Measurements from ENCODE around the gene UBAC2. TPM values are rescaled to one million over a fixed set of nuclear protein-coding genes. Genes with fewer than 3 reads are reported as not detected.

UBAC2 gene
- total RNA-seq, 1 experiment from 2014 or later, result 80.3 TPM

GRCh38 chr13:99379856-99380801, 179.5 kb downstream of the UBAC2 start:
- no TSS peak for BruUV-seq (replicated peaks)
- intact Hi-C loops (cut with micrococcal nuclease; ENCODE audit: unreplicated experiment), result no loop called here

GRCh38 chr13:99380921-99381645, 180.4 kb downstream of the UBAC2 start:
- ChIA-PET CTCF (interaction anchor here (0.5 kb wide), 2 partner anchors 42 to 499 kb away, joined by 3 to 7 read pairs; no protein-coding TSS in a partner anchor), POLR2A (ENCODE audit: unreplicated experiment) (no interaction called here)
- DNase-seq, result no peak
- Histone ChIP-seq H3K9me3 (ENCODE audit: insufficient read depth, low read depth) (no peaks in the 10 kb centered on the region), H3K4me3 (no peak overlapping the region), H4K20me1 (ENCODE audit: insufficient read depth) (peaks cover 8% of the 10 kb centered on the region; the same call in 1 of the 2 replicates), H3K4me1 (replicated peaks; ENCODE audit: insufficient read depth) (no peaks in the 10 kb centered on the region), H3K27ac (no peak overlapping the region), H3K79me2 (ENCODE audit: low read depth) (no peaks in the 10 kb centered on the region), H2AFZ (no peak overlapping the region), H3K9me2 (ENCODE audit: insufficient read depth) (no peaks in the 10 kb centered on the region), H3F3A (ENCODE audit: insufficient read depth, low read depth) (no peaks in the 10 kb centered on the region), H3K4me2 (no peak overlapping the region), H3K36me3 (ENCODE audit: low read depth) (peaks cover 6% of the 10 kb centered on the region), H3K27me3 (ENCODE audit: insufficient read depth, low read depth) (no peaks in the 10 kb centered on the region)
- intact Hi-C loops (cut with micrococcal nuclease; ENCODE audit: unreplicated experiment), result no loop called here
- no TSS peak for BruUV-seq (replicated peaks)
- TF ChIP-seq EZH2 (IDR thresholded peaks at IDR 0.05; ENCODE audit: low read depth), result no peak
- no peak for TF ChIP-seq CTCF (conservative IDR thresholded peaks at IDR 0.05)

More at GRCh38 chr13:99379856-99380801, 179.5 kb downstream of the UBAC2 start:
- no peaks in the 10 kb centered on the region for H3K4me1 ChIP-seq (replicated peaks; ENCODE audit: insufficient read depth)
- no peak overlapping the region for H3K27ac ChIP-seq
- TF ChIP-seq CTCF (conservative IDR thresholded peaks at IDR 0.05) (no peak), EZH2 (IDR thresholded peaks at IDR 0.05; ENCODE audit: low read depth) (no peak)
- peaks cover 8% of the 10 kb centered on the region; the same call in 1 of the 2 replicates for H4K20me1 ChIP-seq (ENCODE audit: insufficient read depth)
- H3K36me3 ChIP-seq (ENCODE audit: low read depth), result peaks cover 5% of the 10 kb centered on the region; the same call in 1 of the 2 replicates
- CTCF ChIA-PET, result no interaction called here
- H3F3A ChIP-seq (ENCODE audit: insufficient read depth, low read depth), result no peaks in the 10 kb centered on the region
- no peak overlapping the region for H2AFZ ChIP-seq
- H3K27me3 ChIP-seq (ENCODE audit: insufficient read depth, low read depth), result no peaks in the 10 kb centered on the region
- no peaks in the 10 kb centered on the region for H3K9me3 ChIP-seq (ENCODE audit: insufficient read depth, low read depth)
- POLR2A ChIA-PET (ENCODE audit: unreplicated experiment), result no interaction called here
- H3K4me2 ChIP-seq, result no peak overlapping the region
- H3K79me2 ChIP-seq (ENCODE audit: low read depth), result no peaks in the 10 kb centered on the region
- DNase-seq, result no peak
- H3K4me3 ChIP-seq, result no peak overlapping the region
- no peaks in the 10 kb centered on the region for H3K9me2 ChIP-seq (ENCODE audit: insufficient read depth)

GRCh38 chr13:99381766-99382165, 181.1 kb downstream of the UBAC2 start:
- Histone ChIP-seq H3K27ac (no peak overlapping the region), H3K27me3 (ENCODE audit: insufficient read depth, low read depth) (no peaks in the 10 kb centered on the region), H3K79me2 (ENCODE audit: low read depth) (no peaks in the 10 kb centered on the region), H3K36me3 (ENCODE audit: low read depth) (peaks cover 13% of the 10 kb centered on the region), H4K20me1 (ENCODE audit: insufficient read depth) (peaks cover 8% of the 10 kb centered on the region; the same call in 1 of the 2 replicates), H3K9me3 (ENCODE audit: insufficient read depth, low read depth) (no peaks in the 10 kb centered on the region), H3K4me1 (replicated peaks; ENCODE audit: insufficient read depth) (no peaks in the 10 kb centered on the region), H3F3A (ENCODE audit: insufficient read depth, low read depth) (no peaks in the 10 kb centered on the region), H2AFZ (no peak overlapping the region), H3K9me2 (ENCODE audit: insufficient read depth) (no peaks in the 10 kb centered on the region), H3K4me2 (no peak overlapping the region), H3K4me3 (no peak overlapping the region)
- POLR2A ChIA-PET (ENCODE audit: unreplicated experiment), result interaction anchor here (0.5 kb wide), 1 partner anchor 25 kb away, joined by 4 read pairs; no protein-coding TSS in a partner anchor
- TF ChIP-seq EZH2 (IDR thresholded peaks at IDR 0.05; ENCODE audit: low read depth) (no peak), CTCF (conservative IDR thresholded peaks at IDR 0.05) (no peak)
- CTCF ChIA-PET, result no interaction called here
- intact Hi-C loops (cut with micrococcal nuclease; ENCODE audit: unreplicated experiment), result no loop called here
- BruUV-seq (replicated peaks), result no TSS peak
- DNase-seq, result no peak

Measured in PC-9 (cell line).